ENCODE results near the gene PBX3.

The PBX3 gene

GRCh38 chr9:125757834-125758233 lies 10.7 kb downstream of the PBX3 start:
- Mint-ChIP-seq H3K9me3 (no peaks in the 10 kb centered on the region), H3K4me3 (no peak overlapping the region), H3K36me3 (ENCODE audit: low read depth) (no peaks in the 10 kb centered on the region), H3K27me3 (ENCODE audit: low read depth, poor library complexity) (peaks cover 69% of the 10 kb centered on the region), H3K27ac (no peak overlapping the region), H3K4me1 (peaks cover 39% of the 10 kb centered on the region)
- no peak for DNase-seq
- no peak for TF ChIP-seq CTCF (IDR thresholded peaks at IDR 0.05)

- peaks cover 74% of the 10 kb centered on the region for H3K27me3 Mint-ChIP-seq (ENCODE audit: low read depth, poor library complexity)
- H3K4me3 Mint-ChIP-seq, result peak overlapping the region; percentile 26
- peaks cover 38% of the 10 kb centered on the region for H3K4me1 Mint-ChIP-seq
- no peak for DNase-seq
- no peaks in the 10 kb centered on the region for H3K36me3 Mint-ChIP-seq (ENCODE audit: low read depth)
- no peak overlapping the region for H3K27ac Mint-ChIP-seq
- no peaks in the 10 kb centered on the region for H3K9me3 Mint-ChIP-seq
- TF ChIP-seq CTCF (IDR thresholded peaks at IDR 0.05), result no peak
Measured at GRCh38 chr9:125758986-125759763, 12.0 kb downstream of the PBX3 start.

GRCh38 chr9:125759764-125760129 lies 12.6 kb downstream of the PBX3 start:
- DNase-seq, result no peak
- no peak for TF ChIP-seq CTCF (IDR thresholded peaks at IDR 0.05)
- Mint-ChIP-seq H3K9me3 (no peaks in the 10 kb centered on the region), H3K27me3 (ENCODE audit: low read depth, poor library complexity) (peaks cover 76% of the 10 kb centered on the region), H3K36me3 (ENCODE audit: low read depth) (no peaks in the 10 kb centered on the region), H3K4me3 (peak overlapping the region; percentile 40), H3K4me1 (peaks cover 38% of the 10 kb centered on the region), H3K27ac (no peak overlapping the region)

GRCh38 chr9:125760537-125760936 lies 13.4 kb downstream of the PBX3 start:
- DNase-seq, result no peak
- Mint-ChIP-seq H3K4me1 (peaks cover 35% of the 10 kb centered on the region), H3K4me3 (no peak overlapping the region), H3K27ac (no peak overlapping the region), H3K9me3 (no peaks in the 10 kb centered on the region), H3K27me3 (ENCODE audit: low read depth, poor library complexity) (peaks cover 79% of the 10 kb centered on the region), H3K36me3 (ENCODE audit: low read depth) (no peaks in the 10 kb centered on the region)
- no peak for TF ChIP-seq CTCF (IDR thresholded peaks at IDR 0.05)

GRCh38 chr9:125761676-125762450 lies 14.7 kb downstream of the PBX3 start:
- no peak for DNase-seq
- TF ChIP-seq CTCF (IDR thresholded peaks at IDR 0.05), result no peak
- H3K4me1 Mint-ChIP-seq, result peaks cover 35% of the 10 kb centered on the region
- no peaks in the 10 kb centered on the region for H3K9me3 Mint-ChIP-seq
- H3K27me3 Mint-ChIP-seq (ENCODE audit: low read depth, poor library complexity), result peaks cover 67% of the 10 kb centered on the region
- H3K27ac Mint-ChIP-seq, result no peak overlapping the region
- no peak overlapping the region for H3K4me3 Mint-ChIP-seq
- no peaks in the 10 kb centered on the region for H3K36me3 Mint-ChIP-seq (ENCODE audit: low read depth)

All from nephron progenitor cell (in vitro differentiated cells).